ENCODE data around the gene USP16.

Gene USP16

GRCh38 chr21:29002442-29003144 lies 21.9 kb upstream of the USP16 start:
- H3K36me3 ChIP-seq (replicated peaks; ENCODE audit: low read depth, low read length) = no peaks in the 10 kb centered on the region
- peaks cover 5% of the 10 kb centered on the region; the same call in 1 of the 2 replicates for H3K4me1 ChIP-seq (ENCODE audit: low read length)
- TF ChIP-seq EZH2phosphoT487 (IDR thresholded peaks at IDR 0.05; ENCODE audit: low read depth) = no peak
- TF ChIP-seq CTCF (IDR thresholded peaks at IDR 0.05; ENCODE audit: low read depth, low read length) = no peak
- no peaks in the 10 kb centered on the region for H4K20me1 ChIP-seq (ENCODE audit: insufficient read depth, low read length)
- peak overlapping the region; percentile 93 for H3K4me2 ChIP-seq (ENCODE audit: low read length)
- H3K27ac ChIP-seq (ENCODE audit: low read length) = peak overlapping the region; percentile 70
- H3K9me3 ChIP-seq (ENCODE audit: insufficient read depth, low read length) = no peaks in the 10 kb centered on the region
- H3K79me2 ChIP-seq (ENCODE audit: low read length) = no peaks in the 10 kb centered on the region
- peak overlapping the region; percentile 80; the same call in 1 of the 2 replicates for H2AFZ ChIP-seq (ENCODE audit: low read depth, low read length)
- peak overlapping the region; percentile 77 for H3K9ac ChIP-seq (ENCODE audit: low read length)
- H3K4me3 ChIP-seq (ENCODE audit: low read length) = peak overlapping the region; percentile 82
- no peaks in the 10 kb centered on the region for H3K27me3 ChIP-seq (ENCODE audit: low read depth, low read length)

GRCh38 chr21:29005696-29006095 lies 18.8 kb upstream of the USP16 start:
- no peak overlapping the region for H3K4me3 ChIP-seq (ENCODE audit: low read length)
- no peak overlapping the region for H3K4me2 ChIP-seq (ENCODE audit: low read length)
- H3K9ac ChIP-seq (ENCODE audit: low read length) = no peak overlapping the region
- no peak overlapping the region for H3K27ac ChIP-seq (ENCODE audit: low read length)
- peaks cover 5% of the 10 kb centered on the region; the same call in 1 of the 2 replicates for H3K4me1 ChIP-seq (ENCODE audit: low read length)
- H2AFZ ChIP-seq (ENCODE audit: low read depth, low read length) = no peak overlapping the region
- TF ChIP-seq EZH2phosphoT487 (IDR thresholded peaks at IDR 0.05; ENCODE audit: low read depth) (no peak), CTCF (IDR thresholded peaks at IDR 0.05; ENCODE audit: low read depth, low read length) (no peak)
- no peaks in the 10 kb centered on the region for H4K20me1 ChIP-seq (ENCODE audit: insufficient read depth, low read length)
- H3K27me3 ChIP-seq (ENCODE audit: low read depth, low read length) = no peaks in the 10 kb centered on the region
- no peaks in the 10 kb centered on the region for H3K9me3 ChIP-seq (ENCODE audit: insufficient read depth, low read length)
- no peaks in the 10 kb centered on the region for H3K79me2 ChIP-seq (ENCODE audit: low read length)
- no peaks in the 10 kb centered on the region for H3K36me3 ChIP-seq (replicated peaks; ENCODE audit: low read depth, low read length)

- Histone ChIP-seq H4K20me1 (ENCODE audit: insufficient read depth, low read length) (no peaks in the 10 kb centered on the region), H3K36me3 (replicated peaks; ENCODE audit: low read depth, low read length) (no peaks in the 10 kb centered on the region), H3K27ac (ENCODE audit: low read length) (no peak overlapping the region), H3K4me3 (ENCODE audit: low read length) (no peak overlapping the region), H3K4me1 (ENCODE audit: low read length) (peaks cover 5% of the 10 kb centered on the region; the same call in 1 of the 2 replicates), H3K79me2 (ENCODE audit: low read length) (no peaks in the 10 kb centered on the region), H2AFZ (ENCODE audit: low read depth, low read length) (no peak overlapping the region), H3K27me3 (ENCODE audit: low read depth, low read length) (no peaks in the 10 kb centered on the region), H3K9ac (ENCODE audit: low read length) (no peak overlapping the region), H3K4me2 (ENCODE audit: low read length) (no peak overlapping the region), H3K9me3 (ENCODE audit: insufficient read depth, low read length) (no peaks in the 10 kb centered on the region)
- no peak for TF ChIP-seq EZH2phosphoT487 (IDR thresholded peaks at IDR 0.05; ENCODE audit: low read depth)
- TF ChIP-seq CTCF (IDR thresholded peaks at IDR 0.05; ENCODE audit: low read depth, low read length) = no peak
These were observed 17.3 kb upstream of the USP16 start for GRCh38 chr21:29007135-29007534.

- H3K4me3 ChIP-seq (ENCODE audit: low read length) = no peak overlapping the region
- H3K27me3 ChIP-seq (ENCODE audit: low read depth, low read length) = no peaks in the 10 kb centered on the region
- H3K79me2 ChIP-seq (ENCODE audit: low read length) = no peaks in the 10 kb centered on the region
- no peak overlapping the region for H3K27ac ChIP-seq (ENCODE audit: low read length)
- H4K20me1 ChIP-seq (ENCODE audit: insufficient read depth, low read length) = no peaks in the 10 kb centered on the region
- no peak overlapping the region for H3K9ac ChIP-seq (ENCODE audit: low read length)
- H3K9me3 ChIP-seq (ENCODE audit: insufficient read depth, low read length) = no peaks in the 10 kb centered on the region
- TF ChIP-seq EZH2phosphoT487 (IDR thresholded peaks at IDR 0.05; ENCODE audit: low read depth) = no peak
- no peak for TF ChIP-seq CTCF (IDR thresholded peaks at IDR 0.05; ENCODE audit: low read depth, low read length)
- no peaks in the 10 kb centered on the region for H3K36me3 ChIP-seq (replicated peaks; ENCODE audit: low read depth, low read length)
- no peak overlapping the region for H2AFZ ChIP-seq (ENCODE audit: low read depth, low read length)
- H3K4me1 ChIP-seq (ENCODE audit: low read length) = peaks cover 5% of the 10 kb centered on the region; the same call in 1 of the 2 replicates
- no peak overlapping the region for H3K4me2 ChIP-seq (ENCODE audit: low read length)
These were observed 16.7 kb upstream of the USP16 start for GRCh38 chr21:29007810-29008209.

Data from OCI-LY3 (cell line).